DMS 273 treated with DMSO at 0.1 percent for 48 hours (cell line): Measurements from ENCODE around the gene NACC2.

Experiments used
- DNase-seq: peaks from one replicate; lab custom pipeline; 2025; lab: John Stamatoyannopoulos, UW

NACC2 gene

GRCh38 chr9:136092741-136093140 is 2.3 kb downstream of the NACC2 start:
- no peak for DNase-seq

GRCh38 chr9:136092353-136092650 is 2.8 kb downstream of the NACC2 start:
- no peak for DNase-seq

DNA sequence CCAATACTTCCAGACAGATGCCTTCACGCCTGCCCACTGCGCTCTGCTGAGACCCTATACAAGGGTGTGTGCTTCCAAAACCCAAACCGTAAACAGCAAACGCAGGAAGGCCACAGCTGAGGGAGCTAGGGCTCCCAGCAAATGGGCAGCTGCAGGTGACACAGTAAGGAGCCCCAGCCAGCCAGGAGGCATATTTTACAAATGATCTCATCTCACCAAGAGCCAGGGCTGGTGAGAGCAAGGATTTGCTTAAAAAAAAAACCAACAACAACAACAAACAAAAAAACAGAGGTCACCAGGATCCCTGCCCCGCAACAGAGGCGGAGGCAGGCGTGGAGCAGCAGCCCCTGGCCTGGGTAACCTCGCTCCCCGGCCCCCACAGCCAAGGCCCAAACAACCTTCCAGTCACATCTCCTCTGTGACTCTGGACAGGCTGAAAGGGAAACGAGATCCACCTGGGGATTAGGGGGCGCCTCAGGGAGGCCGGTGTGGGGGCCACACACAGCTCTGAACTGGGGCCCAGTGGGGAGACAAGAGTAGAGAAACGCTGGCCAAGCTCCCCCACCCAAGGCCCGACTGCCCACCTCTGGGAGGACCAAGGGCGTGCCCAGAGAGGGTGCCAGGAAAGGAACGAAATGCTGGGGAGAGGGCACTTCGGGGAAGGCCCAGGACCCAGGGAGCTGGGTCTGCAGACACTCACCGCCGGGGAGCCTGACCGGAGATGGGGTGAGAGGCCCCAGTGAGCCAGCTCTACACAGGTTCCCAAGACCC is 3.3 kb downstream of the NACC2 start:
- DNase-seq, result no peak

GRCh38 chr9:136090768-136091581 is 4.1 kb downstream of the NACC2 start:
- no peak for DNase-seq

DNA sequence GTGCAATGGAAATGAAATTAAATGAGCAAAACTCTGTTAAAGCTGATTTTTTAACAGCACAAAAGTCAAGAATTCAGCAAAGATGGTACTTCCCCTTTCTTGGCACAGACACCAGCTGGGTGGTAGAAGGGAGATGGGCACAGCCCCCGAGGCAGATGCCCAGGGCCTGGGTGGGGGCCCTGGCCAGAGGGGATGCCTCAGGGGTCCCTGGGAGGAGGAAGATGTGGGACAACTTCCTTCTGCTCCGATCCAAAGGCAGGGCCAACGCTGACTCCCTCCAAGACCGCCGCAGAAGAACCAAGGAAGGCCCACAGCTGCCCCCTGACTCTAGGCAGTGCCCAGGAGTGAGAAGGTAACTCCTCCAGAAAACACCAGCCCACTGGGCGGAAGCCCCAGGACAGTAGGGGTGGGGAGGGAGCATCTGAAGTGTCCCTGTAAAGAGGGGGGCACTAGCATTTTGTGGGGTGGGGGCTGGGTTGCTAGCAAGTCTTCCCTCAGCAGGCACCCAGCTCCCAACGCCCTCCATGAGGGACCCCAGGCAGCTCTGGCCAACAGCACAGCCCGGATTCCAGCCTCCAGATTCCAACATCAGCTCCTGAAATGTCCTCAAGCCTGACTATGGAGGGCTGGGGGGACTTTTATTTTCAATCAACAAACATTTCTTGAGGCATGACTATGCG is 4.9 kb downstream of the NACC2 start:
- no peak for DNase-seq

GRCh38 chr9:136089697-136090045 is 5.4 kb downstream of the NACC2 start:
- DNase-seq, result no peak

DNA sequence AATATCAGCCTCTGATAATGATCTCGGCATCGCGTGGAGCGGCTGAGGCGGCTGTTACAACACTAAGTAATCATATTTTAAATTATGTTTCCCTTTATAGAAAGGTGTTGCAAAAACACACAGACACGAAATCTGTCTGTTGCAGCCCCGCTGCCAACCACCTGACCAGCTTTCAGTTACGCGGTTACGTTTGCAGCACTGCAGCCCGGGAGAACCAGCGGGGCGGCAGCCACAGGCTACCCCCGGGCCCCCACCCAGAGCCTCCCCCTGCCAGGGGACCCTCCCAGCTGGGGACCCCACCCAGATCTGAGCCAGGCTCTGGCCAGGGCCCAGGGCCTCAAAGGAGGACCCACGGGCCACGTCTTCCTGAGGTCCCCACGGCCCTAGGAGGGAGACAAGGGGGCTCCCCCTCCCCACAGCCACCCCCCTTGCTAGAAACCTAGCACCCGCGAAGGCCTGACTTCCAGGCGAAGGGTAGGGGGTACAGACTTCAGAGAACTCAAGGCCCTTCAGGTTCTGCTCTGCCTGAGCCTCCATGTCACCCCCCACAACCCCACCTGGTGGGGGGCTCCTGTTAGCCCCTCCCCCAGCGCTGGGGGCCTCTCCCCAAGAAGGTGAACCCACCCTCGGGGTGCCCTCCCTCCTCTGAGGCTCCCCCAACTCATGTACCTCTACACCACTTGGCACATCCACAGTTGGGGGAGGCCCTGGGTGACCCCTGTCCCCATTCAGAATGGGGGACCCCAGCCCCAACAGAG is 6.0 kb downstream of the NACC2 start:
- DNase-seq, result no peak

DNA sequence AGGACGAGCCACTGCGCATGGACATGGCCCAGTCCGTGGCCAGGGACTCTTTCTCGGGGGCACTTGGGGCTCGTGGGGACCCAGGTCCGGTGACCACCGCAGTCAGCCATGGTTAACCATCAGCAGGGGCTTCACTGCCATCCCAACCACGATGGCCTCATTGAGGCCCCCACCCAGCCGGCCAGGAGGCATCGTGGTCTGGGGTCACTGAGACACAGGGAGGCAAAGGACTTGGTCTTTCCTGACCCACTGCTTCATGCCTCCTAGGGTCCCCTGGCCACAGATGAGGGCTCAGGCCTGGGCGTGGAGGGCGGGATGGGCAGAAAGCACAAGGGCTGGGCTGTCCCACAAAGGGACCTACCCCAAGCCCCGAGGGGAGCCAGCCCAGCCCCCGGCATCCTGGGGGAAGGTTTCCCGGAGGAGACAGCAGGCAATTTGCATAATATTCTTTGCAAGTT is 6.6 kb downstream of the NACC2 start:
- DNase-seq, result no peak

DNA sequence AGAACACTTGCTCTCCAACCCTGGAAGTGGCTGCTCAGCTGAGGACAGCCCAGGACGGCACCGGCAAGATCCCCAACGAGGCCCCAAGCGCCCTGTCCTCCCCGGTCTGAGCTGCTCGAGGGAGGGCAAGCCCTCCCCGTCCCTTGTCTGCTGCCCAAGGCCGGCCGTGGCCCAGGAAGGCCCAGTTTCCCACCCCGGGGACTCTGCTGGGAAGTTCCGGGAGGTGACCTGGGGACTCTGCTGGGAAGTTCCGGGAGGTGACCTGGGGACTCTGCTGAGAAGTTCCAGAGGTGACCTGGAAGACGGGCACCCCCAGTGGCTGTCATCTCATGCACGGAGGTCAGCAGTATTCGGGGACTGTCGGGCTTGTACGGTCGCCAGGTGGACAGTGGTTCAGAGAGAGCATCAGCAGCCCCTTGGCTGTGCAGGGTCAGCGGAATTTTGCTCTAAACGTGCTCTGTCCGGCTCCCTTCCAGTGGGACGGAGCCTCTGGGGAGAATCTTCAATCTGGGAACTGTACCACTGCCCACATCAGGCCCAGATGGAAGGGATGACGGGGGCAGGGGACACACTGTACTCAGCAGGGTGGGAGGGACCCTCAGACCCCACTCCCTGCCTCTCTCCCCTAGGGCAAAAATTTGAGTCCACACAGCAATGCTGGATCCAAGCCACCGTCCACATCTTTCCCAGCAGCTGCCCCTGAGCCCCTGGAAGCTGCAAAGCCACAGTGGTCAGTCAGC is 7.2 kb downstream of the NACC2 start:
- no peak for DNase-seq

DNA sequence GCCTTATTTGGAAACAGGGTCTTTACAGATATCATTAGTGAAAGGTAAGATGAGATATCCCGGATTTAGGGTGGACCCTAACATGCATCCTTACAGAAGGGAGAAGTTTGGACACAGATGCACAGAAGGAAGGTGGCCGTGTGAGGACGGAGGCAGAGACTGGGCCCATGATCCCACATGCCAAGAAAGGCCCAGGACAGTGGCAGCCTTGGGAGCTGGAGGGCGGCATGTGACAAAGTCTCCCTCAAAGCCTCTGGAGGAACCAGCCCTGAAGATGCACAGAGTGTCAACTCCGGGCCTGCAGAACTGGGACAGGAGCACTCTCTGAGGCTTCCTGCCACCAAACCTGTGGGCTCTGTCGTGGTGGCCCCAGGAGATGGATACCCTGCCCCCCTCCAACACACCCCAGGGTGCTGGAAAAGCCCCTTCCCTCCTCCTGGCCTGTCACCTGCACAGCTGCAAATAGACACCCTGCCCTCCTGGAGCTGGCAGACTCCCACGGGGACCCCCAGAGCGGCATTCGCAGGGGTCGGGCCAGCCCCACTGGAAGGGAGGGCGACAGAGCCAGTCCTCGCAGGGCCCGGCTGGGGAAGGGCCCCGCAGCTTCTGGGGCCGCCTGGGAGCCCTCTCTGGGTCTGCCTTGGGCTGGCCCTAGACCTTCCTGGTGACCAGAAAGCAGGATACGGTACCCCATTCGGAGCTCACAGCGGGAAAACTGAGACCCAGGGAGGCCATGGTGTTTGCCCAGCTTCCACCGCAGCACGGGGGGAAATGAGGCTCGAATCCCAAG is 7.9 kb downstream of the NACC2 start:
- DNase-seq, result no peak

GRCh38 chr9:136086213-136086881 is 8.7 kb downstream of the NACC2 start:
- DNase-seq, result no peak

GRCh38 chr9:136085815-136086212 is 9.3 kb downstream of the NACC2 start:
- no peak for DNase-seq

GRCh38 chr9:136084063-136084944 is 10.8 kb downstream of the NACC2 start:
- no peak for DNase-seq

- DNase-seq, result no peak
Measured at GRCh38 chr9:136083558-136084062, 11.5 kb downstream of the NACC2 start.

DNA sequence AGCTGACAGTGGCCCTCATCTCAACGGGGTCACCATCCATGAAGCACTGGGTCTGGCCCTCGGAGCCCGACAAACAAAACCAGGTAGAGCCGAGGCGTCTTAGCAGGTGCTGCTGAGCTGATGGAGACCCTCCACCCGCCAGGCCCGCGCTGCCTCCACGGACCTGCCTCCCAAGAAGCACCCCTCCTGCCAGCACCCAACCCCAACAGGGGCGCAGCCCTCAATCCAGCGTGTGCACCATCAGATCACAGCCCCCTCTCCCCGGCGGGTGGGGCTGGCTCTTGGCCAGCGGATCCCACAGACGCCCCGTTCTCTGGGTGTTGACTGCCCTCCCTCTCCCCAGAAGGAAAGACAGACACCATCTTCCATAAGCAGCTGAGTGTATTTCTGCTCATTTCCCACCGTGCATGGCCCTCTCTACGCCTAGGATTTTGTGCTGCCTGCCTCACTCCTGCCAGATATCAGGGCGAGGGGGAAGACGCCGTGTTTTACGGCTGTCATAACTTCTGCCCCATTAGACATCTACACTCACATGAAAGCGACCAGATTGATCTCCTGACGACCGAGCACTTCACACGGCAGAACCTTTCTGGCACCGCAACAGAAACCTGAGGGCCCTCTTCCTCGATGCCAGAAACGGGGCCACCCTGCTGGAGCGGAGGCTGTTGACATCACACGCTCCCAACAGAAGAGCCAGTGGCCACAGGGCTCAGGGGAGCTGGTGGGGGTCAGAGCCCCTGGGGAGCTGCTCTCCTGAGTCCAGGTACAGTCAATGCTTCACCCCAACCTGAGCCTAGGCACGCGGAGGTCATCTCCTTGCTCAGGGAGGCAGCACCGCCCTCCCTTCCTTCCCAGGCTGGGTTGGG is 12.4 kb downstream of the NACC2 start:
- no peak for DNase-seq

DNA sequence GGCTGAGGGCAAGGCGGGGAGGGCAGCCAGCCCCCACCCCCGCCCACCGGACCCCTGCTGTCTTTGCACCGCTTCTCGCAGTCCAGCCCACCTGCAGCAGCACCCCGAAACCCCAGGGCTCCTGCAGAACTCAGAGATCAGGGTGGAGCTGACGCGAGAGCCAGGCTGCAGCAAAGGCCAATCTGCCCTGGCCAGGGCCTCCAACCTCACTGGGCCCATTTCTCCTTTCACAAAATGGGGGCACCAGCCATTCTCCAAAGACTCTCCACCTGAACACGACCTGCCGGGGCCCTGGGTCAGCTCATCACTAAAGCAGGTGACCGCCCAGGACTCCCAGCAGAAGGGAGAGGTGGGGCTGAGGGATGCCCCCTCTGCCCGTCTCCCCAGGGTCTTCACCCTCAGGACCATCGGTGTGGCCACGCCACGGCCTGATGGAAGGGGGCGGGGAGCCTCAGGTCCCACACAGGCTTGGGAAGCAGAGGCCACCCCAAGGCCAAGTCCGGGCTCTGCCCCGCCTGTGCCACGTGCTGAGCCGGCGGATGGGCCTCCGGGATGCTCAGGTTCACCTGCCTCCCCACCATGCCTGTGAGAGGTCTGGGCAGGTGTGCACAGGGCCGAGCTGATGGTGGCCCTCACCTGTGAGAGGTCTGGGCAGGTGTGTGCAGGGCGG is 13.1 kb downstream of the NACC2 start:
- DNase-seq, result no peak

GRCh38 chr9:136081113-136081825 is 13.8 kb downstream of the NACC2 start:
- no peak for DNase-seq
